ENCODE results near the gene SLC18B1. TPM values are rescaled to one million over a fixed set of nuclear protein-coding genes. Genes with fewer than 3 reads are reported as not detected.
A peak's percentile ranks its signal among the peaks of the same experiment; 100 is the strongest.

Gene SLC18B1
- total RNA-seq, 2 experiments from 2014 or later: 8.5 to 9.0 TPM

- intact Hi-C loops (cut with DNase I, micrococcal nuclease): loop anchor here (5.0 to 10.0 kb wide), 2 partner anchors 1130 to 1137 kb away; partner anchors contain the start of gene TBPL1 (in 1 of the 2)
- POLR2A ChIA-PET: interaction anchor here (0.6 to 2.3 kb wide), 3 partner anchors 19 to 55 kb away, joined by 3 to 8 read pairs (median 3); partner anchors contain the start of gene SLC18B1
- ATAC-seq (ENCODE audit: poor library complexity) (no peak), DNase-seq (no peak)
- Histone ChIP-seq H3K9me3 (ENCODE audit: control insufficient read depth in 1 of 2, insufficient read depth in 1 of 2, low read length in 2 of 2) (no peaks in the 10 kb centered on the region), H3K36me3 (ENCODE audit: insufficient read depth, low read length) (peaks cover 45% of the 10 kb centered on the region), H3K4me3 (ENCODE audit: low read length) (no peak overlapping the region), H3K27me3 (ENCODE audit: control insufficient read depth in 1 of 2, insufficient read depth in 2 of 2, low read length in 2 of 2) (no peaks in the 10 kb centered on the region), H3K27ac (ENCODE audit: low read depth in 1 of 2, low read length in 2 of 2) (no peak overlapping the region), H3K4me1 (ENCODE audit: insufficient read depth, low read length) (peaks cover 23% of the 10 kb centered on the region)
- Mint-ChIP-seq H3K4me1 (ENCODE audit: low read depth) (peaks cover 74% of the 10 kb centered on the region), H3K27me3 (no peaks in the 10 kb centered on the region), H3K4me3 (peak overlapping the region; percentile 45), H3K36me3 (ENCODE audit: low read depth) (peaks cover 77% of the 10 kb centered on the region), H3K27ac (peak overlapping the region; percentile 52), H3K9me3 (no peaks in the 10 kb centered on the region)
- CTCF ChIA-PET: interaction anchor here (1.2 kb wide), 1 partner anchor 19 kb away, joined by 3 read pairs; the partner anchor contains the start of gene SLC18B1
- no peak for TF ChIP-seq CTCF (IDR thresholded peaks at IDR 0.05)
Measured at GRCh38 chr6:132817554-132818403, 19.3 kb upstream of the SLC18B1 start.

- Histone ChIP-seq H3K9me3 (ENCODE audit: control insufficient read depth in 1 of 2, insufficient read depth in 1 of 2, low read length in 2 of 2) (no peaks in the 10 kb centered on the region), H3K36me3 (ENCODE audit: insufficient read depth, low read length) (peaks cover 45% of the 10 kb centered on the region), H3K27ac (ENCODE audit: low read depth in 1 of 2, low read length in 2 of 2) (peak overlapping the region in 1 of 2 donors; percentile 21), H3K4me1 (ENCODE audit: insufficient read depth, low read length) (peaks cover 31% of the 10 kb centered on the region), H3K27me3 (ENCODE audit: control insufficient read depth in 1 of 2, insufficient read depth in 2 of 2, low read length in 2 of 2) (no peaks in the 10 kb centered on the region), H3K4me3 (ENCODE audit: low read length) (peak overlapping the region; percentile 82)
- ChIA-PET CTCF (interaction anchor here (2.8 kb wide), 1 partner anchor 18 kb away, joined by 12 read pairs; the partner anchor contains the start of gene SLC18B1), POLR2A (interaction anchor here (0.7 to 5.8 kb wide), 5 partner anchors 7 to 1129 kb away, joined by 3 to 168 read pairs (median 3); partner anchors contain the start of genes SLC18B1 and STX7)
- no peaks in the 10 kb centered on the region for H3K9me3 Mint-ChIP-seq
- intact Hi-C loops (cut with DNase I, micrococcal nuclease): loop anchor here (5.0 to 10.0 kb wide), 2 partner anchors 1131 to 1138 kb away; partner anchors contain the start of gene TBPL1 (in 1 of the 2)
- H3K4me3 Mint-ChIP-seq: peak overlapping the region; percentile 97
- no peaks in the 10 kb centered on the region for H3K27me3 Mint-ChIP-seq
- no peak for ATAC-seq (ENCODE audit: poor library complexity)
- peaks cover 83% of the 10 kb centered on the region for H3K36me3 Mint-ChIP-seq (ENCODE audit: low read depth)
- H3K27ac Mint-ChIP-seq: peak overlapping the region; percentile 97
- TF ChIP-seq CTCF (IDR thresholded peaks at IDR 0.05): no peak
- peaks cover 81% of the 10 kb centered on the region for H3K4me1 Mint-ChIP-seq (ENCODE audit: low read depth)
- no peak for DNase-seq
Measured at GRCh38 chr6:132816660-132817059, 18.2 kb upstream of the SLC18B1 start.

GRCh38 chr6:132814716-132815570, 16.5 kb upstream of the SLC18B1 start:
- Histone ChIP-seq H3K27me3 (ENCODE audit: control insufficient read depth in 1 of 2, insufficient read depth in 2 of 2, low read length in 2 of 2) (no peaks in the 10 kb centered on the region), H3K36me3 (ENCODE audit: insufficient read depth, low read length) (peaks cover 43% of the 10 kb centered on the region), H3K4me1 (ENCODE audit: insufficient read depth, low read length) (peaks cover 32% of the 10 kb centered on the region), H3K4me3 (ENCODE audit: low read length) (peak overlapping the region; percentile 82), H3K27ac (ENCODE audit: low read depth in 1 of 2, low read length in 2 of 2) (peak overlapping the region; percentile 61 to 67), H3K9me3 (ENCODE audit: control insufficient read depth in 1 of 2, insufficient read depth in 1 of 2, low read length in 2 of 2) (no peaks in the 10 kb centered on the region)
- ATAC-seq (ENCODE audit: poor library complexity) (no peak), DNase-seq (peak in 2 of 14 experiments; percentile 4 to 28)
- H3K27ac Mint-ChIP-seq: peak overlapping the region; percentile 97
- CTCF ChIA-PET: interaction anchor here (2.8 kb wide), 1 partner anchor 16 kb away, joined by 12 read pairs; the partner anchor contains the start of gene SLC18B1
- H3K36me3 Mint-ChIP-seq (ENCODE audit: low read depth): peaks cover 76% of the 10 kb centered on the region
- peak overlapping the region; percentile 97 for H3K4me3 Mint-ChIP-seq
- H3K9me3 Mint-ChIP-seq: no peaks in the 10 kb centered on the region
- peaks cover 71% of the 10 kb centered on the region for H3K4me1 Mint-ChIP-seq (ENCODE audit: low read depth)
- POLR2A ChIA-PET: interaction anchor here (0.6 to 5.8 kb wide), 19 partner anchors 9 to 1138 kb away, joined by 3 to 168 read pairs (median 3); partner anchors contain the start of genes SLC18B1, STX7 and TBPL1
- TF ChIP-seq CTCF (IDR thresholded peaks at IDR 0.05): no peak
- intact Hi-C loops (cut with DNase I, micrococcal nuclease): loop anchor here (2.0 to 10.0 kb wide), 5 partner anchors 16 to 1140 kb away; partner anchors contain the start of genes SLC18B1 (in 1 of the 2), STX7 (in 1 of the 2) and TBPL1 (in 1 of the 2)
- H3K27me3 Mint-ChIP-seq: no peaks in the 10 kb centered on the region
